C4-2B (cell line): ENCODE data around the gene NMUR1.
"Not testable (repeated sequence)": the region's sequence is repeated elsewhere in the genome, so short reads cannot be mapped to it uniquely, and the experiment has no call there.

Source experiments
- H3K27ac ChIP-seq: fragments of 450-650 bp; 2 replicates; pipeline ENCODE4 v1.5.1; 2017
- ZFX ChIP-seq: fragments of 450-650 bp; IDR thresholded peaks from 2 replicates; pipeline ENCODE4 v1.6.1; 2017
- TF ChIP-seq, protein P1 (sequence below): fragments of 450-650 bp; conservative IDR thresholded peaks from 2 replicates; pipeline ENCODE4 v1.5.1; 2017; ENCODE audit warnings: mild to moderate bottlenecking

The NMUR1 gene, protein sequence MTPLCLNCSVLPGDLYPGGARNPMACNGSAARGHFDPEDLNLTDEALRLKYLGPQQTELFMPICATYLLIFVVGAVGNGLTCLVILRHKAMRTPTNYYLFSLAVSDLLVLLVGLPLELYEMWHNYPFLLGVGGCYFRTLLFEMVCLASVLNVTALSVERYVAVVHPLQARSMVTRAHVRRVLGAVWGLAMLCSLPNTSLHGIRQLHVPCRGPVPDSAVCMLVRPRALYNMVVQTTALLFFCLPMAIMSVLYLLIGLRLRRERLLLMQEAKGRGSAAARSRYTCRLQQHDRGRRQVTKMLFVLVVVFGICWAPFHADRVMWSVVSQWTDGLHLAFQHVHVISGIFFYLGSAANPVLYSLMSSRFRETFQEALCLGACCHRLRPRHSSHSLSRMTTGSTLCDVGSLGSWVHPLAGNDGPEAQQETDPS

GRCh38 chr2:231530099-231531011, at the start of gene NMUR1:
Gene NMUR1, minus strand, starts transcription at chr2:231530445. Its CDS starts 84 bp downstream, at chr2:231530361.
- TF ChIP-seq, protein P1, sequence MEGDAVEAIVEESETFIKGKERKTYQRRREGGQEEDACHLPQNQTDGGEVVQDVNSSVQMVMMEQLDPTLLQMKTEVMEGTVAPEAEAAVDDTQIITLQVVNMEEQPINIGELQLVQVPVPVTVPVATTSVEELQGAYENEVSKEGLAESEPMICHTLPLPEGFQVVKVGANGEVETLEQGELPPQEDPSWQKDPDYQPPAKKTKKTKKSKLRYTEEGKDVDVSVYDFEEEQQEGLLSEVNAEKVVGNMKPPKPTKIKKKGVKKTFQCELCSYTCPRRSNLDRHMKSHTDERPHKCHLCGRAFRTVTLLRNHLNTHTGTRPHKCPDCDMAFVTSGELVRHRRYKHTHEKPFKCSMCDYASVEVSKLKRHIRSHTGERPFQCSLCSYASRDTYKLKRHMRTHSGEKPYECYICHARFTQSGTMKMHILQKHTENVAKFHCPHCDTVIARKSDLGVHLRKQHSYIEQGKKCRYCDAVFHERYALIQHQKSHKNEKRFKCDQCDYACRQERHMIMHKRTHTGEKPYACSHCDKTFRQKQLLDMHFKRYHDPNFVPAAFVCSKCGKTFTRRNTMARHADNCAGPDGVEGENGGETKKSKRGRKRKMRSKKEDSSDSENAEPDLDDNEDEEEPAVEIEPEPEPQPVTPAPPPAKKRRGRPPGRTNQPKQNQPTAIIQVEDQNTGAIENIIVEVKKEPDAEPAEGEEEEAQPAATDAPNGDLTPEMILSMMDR: peak; percentile 89
- no peak for TF ChIP-seq ZFX

DNA sequence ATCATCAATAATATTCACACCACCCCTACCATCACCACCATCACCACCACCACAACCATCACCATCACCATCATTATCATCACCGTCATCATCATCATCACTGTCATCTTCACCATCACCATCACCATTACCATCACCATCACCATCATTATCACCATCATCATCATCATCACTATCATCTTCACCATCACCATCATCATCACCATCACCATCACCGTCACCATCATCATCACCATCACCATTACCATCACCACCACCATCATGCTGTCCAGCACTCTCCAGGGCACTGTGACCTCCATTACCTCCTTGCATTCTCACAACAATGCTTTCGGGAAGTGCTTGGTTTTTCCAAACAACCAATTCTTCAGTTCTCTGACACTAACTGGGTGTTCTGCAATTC, 49.3 kb upstream of the NMUR1 start:
- TF ChIP-seq, protein P1: no peak
- TF ChIP-seq ZFX: no peak
- H3K27ac ChIP-seq: no peak overlapping the region

More at GRCh38 chr2:231530099-231531011, at the start of gene NMUR1:
- no peak within 1 kb of the TSS for H3K27ac ChIP-seq

GRCh38 chr2:231578655-231579054, 48.4 kb upstream of the NMUR1 start:
- not testable (repeated sequence) for H3K27ac ChIP-seq

DNA sequence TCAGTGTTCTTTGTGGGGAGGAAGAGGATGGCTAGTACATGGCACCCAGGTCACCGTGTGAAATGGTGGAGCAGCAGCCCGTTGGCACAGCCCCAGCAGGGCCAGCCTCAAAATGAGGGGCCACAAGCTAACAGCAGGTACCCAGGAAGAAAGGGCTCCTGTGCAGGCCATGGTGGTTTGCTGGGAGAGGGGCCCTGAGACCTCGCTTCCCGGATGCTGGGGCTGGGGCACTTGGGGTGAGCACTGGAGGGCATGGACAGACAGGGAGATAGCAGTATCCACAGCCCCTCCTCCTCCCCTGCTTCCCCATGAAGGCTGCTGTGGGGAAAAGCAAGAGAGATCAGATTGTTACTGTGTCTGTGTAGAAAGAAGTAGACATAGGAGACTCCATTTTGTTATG, 46.2 kb upstream of the NMUR1 start:
- H3K27ac ChIP-seq: no peak overlapping the region
- TF ChIP-seq ZFX: no peak
- TF ChIP-seq, protein P1: no peak

GRCh38 chr2:231575612-231576256, 45.5 kb upstream of the NMUR1 start:
- H3K27ac ChIP-seq: no peak overlapping the region
- TF ChIP-seq ZFX: no peak
- TF ChIP-seq, protein P1: no peak

GRCh38 chr2:231573698-231574421, 43.6 kb upstream of the NMUR1 start:
- TF ChIP-seq, protein P1: no peak
- TF ChIP-seq ZFX: no peak
- no peak overlapping the region for H3K27ac ChIP-seq

- H3K27ac ChIP-seq: no peak overlapping the region
- TF ChIP-seq ZFX: no peak
- TF ChIP-seq, protein P1: no peak
Measured at GRCh38 chr2:231573096-231573495, 42.9 kb upstream of the NMUR1 start.
